IMR-90 (cell line): ENCODE measurements around the gene PELI3. TPM values are rescaled to one million over a fixed set of nuclear protein-coding genes. Genes with fewer than 3 reads are reported as not detected.
"Not testable (repeated sequence)": the region's sequence is repeated elsewhere in the genome, so short reads cannot be mapped to it uniquely, and the experiment has no call there.

ENCODE experiments used
- ATAC-seq: fragments of 200-7000 bp; cut with Tn5 transposase; 2 replicates; pipeline ENCODE4 v1.9.1; 2020; ENCODE audit warnings: low read depth, mild to moderate bottlenecking, moderate library complexity
- BruUV-seq: library from RNA; stranded (reverse); fragments of 400-500 nt; replicated peaks from 2 replicates; lab custom pipeline; 2021; lab: Mats Ljungman, UMichigan
- CTCF ChIA-PET: fragments of 300-600 bp; formaldehyde crosslinking; extraction: SDS; loops from one replicate; lab custom pipeline; 2021; ENCODE audit warnings: antibody characterized with exemption; lab: Yijun Ruan, JAX
- POLR2A ChIA-PET: fragments of 300-600 bp; sonication (Branson Sonifier 250); formaldehyde crosslinking; loops from one replicate; lab custom pipeline; 2022; ENCODE audit warnings: antibody characterized with exemption; ENCODE audit not compliant: unreplicated experiment; lab: Charles Lee
- DNase-seq: peaks from one replicate; pipeline ENCODE4 v3.0.0; 2013
- H2AFZ ChIP-seq: replicated peaks from 2 replicates; pipeline ENCODE3; 2013; ENCODE audit warnings: low read length, mild to moderate bottlenecking; ENCODE audit not compliant: poor library complexity
- H2AK5ac ChIP-seq: 2 replicates; pipeline ENCODE4 v1.6.1; 2013; ENCODE audit warnings: low read depth, low read length, inconsistent platforms
- H2AK9ac ChIP-seq: replicated peaks from 2 replicates; pipeline ENCODE3; 2013; ENCODE audit warnings: mild to moderate bottlenecking, low read depth, low read length, moderate library complexity; ENCODE audit not compliant: poor library complexity
- H2BK120ac ChIP-seq: 2 replicates; pipeline ENCODE4 v1.6.1; 2013; ENCODE audit warnings: low read depth, low read length, inconsistent platforms
- H2BK15ac ChIP-seq: 3 replicates; pipeline ENCODE4 v1.6.1; 2013; ENCODE audit warnings: low read depth, low read length, inconsistent platforms
- H2BK20ac ChIP-seq: 2 replicates; pipeline ENCODE4 v1.6.1; 2013; ENCODE audit warnings: low read depth, mild to moderate bottlenecking, inconsistent platforms, low read length, moderate library complexity
- H2BK5ac ChIP-seq: 2 replicates; pipeline ENCODE4 v1.6.1; 2013; ENCODE audit warnings: mild to moderate bottlenecking, low read depth, low read length, inconsistent platforms; ENCODE audit not compliant: poor library complexity, severe bottlenecking
- H3K14ac ChIP-seq: replicated peaks from 2 replicates; pipeline ENCODE4 v1.6.1; 2013; ENCODE audit warnings: low read depth, low read length, inconsistent platforms
- H3K18ac ChIP-seq: 2 replicates; pipeline ENCODE4 v1.6.1; 2013; ENCODE audit warnings: low read depth, low read length, control low read depth
- H3K23ac ChIP-seq: 2 replicates; pipeline ENCODE4 v1.6.1; 2013; ENCODE audit warnings: low read depth, low read length, inconsistent platforms
- H3K27ac ChIP-seq: 2 replicates; pipeline ENCODE4 v1.5.1; 2013; ENCODE audit warnings: mild to moderate bottlenecking, control low read depth, low read length; ENCODE audit not compliant: insufficient read depth
- H3K27me3 ChIP-seq: 2 replicates; pipeline ENCODE4 v1.6.1; 2013; ENCODE audit warnings: low read length; ENCODE audit not compliant: control insufficient read depth, insufficient read depth
- H3K36me3 ChIP-seq: 2 replicates; pipeline ENCODE4 v1.6.1; 2013; ENCODE audit warnings: low read length, mixed read lengths; ENCODE audit not compliant: control insufficient read depth, insufficient read depth
- H3K4ac ChIP-seq: 2 replicates; pipeline ENCODE4 v1.6.1; 2013; ENCODE audit warnings: low read depth, low read length, inconsistent platforms
- H3K4me1 ChIP-seq: 2 replicates; pipeline ENCODE4 v1.6.1; 2013; ENCODE audit warnings: low read length, mixed read lengths; ENCODE audit not compliant: control insufficient read depth, insufficient read depth
- H3K4me2 ChIP-seq: 2 replicates; pipeline ENCODE4 v1.6.1; 2013; ENCODE audit warnings: low read depth, mild to moderate bottlenecking, control low read depth, low read length, moderate library complexity
- H3K4me3 ChIP-seq: 2 replicates; pipeline ENCODE4 v1.5.1; 2013; ENCODE audit warnings: low read depth, mild to moderate bottlenecking, control low read depth, low read length, moderate library complexity; ENCODE audit not compliant: insufficient read depth
- H3K56ac ChIP-seq: 2 replicates; pipeline ENCODE4 v1.6.1; 2013; ENCODE audit warnings: low read length, inconsistent platforms; ENCODE audit not compliant: insufficient read depth; ENCODE audit errors: extremely low read depth
- H3K79me1 ChIP-seq, 2 experiments: 2 replicates each; pipeline ENCODE4 v1.6.1; 2013; ENCODE audit warnings: low read length in 2 of 2, inconsistent platforms in 1 of 2, low read depth in 1 of 2
- H3K9ac ChIP-seq: 2 replicates; pipeline ENCODE4 v1.6.1; 2013; ENCODE audit warnings: low read depth, low read length, control low read depth
- H3K9me1 ChIP-seq: 2 replicates; pipeline ENCODE4 v1.6.1; 2013; ENCODE audit warnings: low read length, inconsistent platforms; ENCODE audit not compliant: insufficient read depth
- H3K9me3 ChIP-seq: 2 replicates; pipeline ENCODE4 v1.6.1; 2013; ENCODE audit warnings: low read length; ENCODE audit not compliant: control insufficient read depth, insufficient read depth
- H4K20me1 ChIP-seq: 2 replicates; pipeline ENCODE4 v1.6.1; 2013; ENCODE audit warnings: low read length, inconsistent platforms; ENCODE audit not compliant: insufficient read depth
- H4K5ac ChIP-seq: 2 replicates; pipeline ENCODE4 v1.6.1; 2013; ENCODE audit warnings: mild to moderate bottlenecking, low read depth, low read length, control low read depth
- H4K8ac ChIP-seq, 2 experiments: 2 replicates each; pipeline ENCODE4 v1.6.1; 2013; ENCODE audit warnings: low read depth in 2 of 2, low read length in 2 of 2, control low read depth in 1 of 2, inconsistent platforms in 1 of 2
- H4K91ac ChIP-seq: 2 replicates; pipeline ENCODE4 v1.6.1; 2013; ENCODE audit warnings: low read depth, low read length, inconsistent platforms; ENCODE audit not compliant: insufficient read depth
- WGBS, 2 experiments: methylation state at CpG; one replicate each; pipeline versions ENCODE4 v1.1.5 to v1.1.7; 2013; ENCODE audit warnings: missing lambda C conversion rate in 2 of 2; ENCODE audit not compliant: insufficient read length in 1 of 2; ENCODE audit errors: extremely low coverage in 2 of 2; 5-methylcytosine and 5-hydroxymethylcytosine counted together
- dilution Hi-C: fragments of 300-500 bp; cut with HindIII; formaldehyde crosslinking; loops from one replicate; pipeline ENCODE4 v1.14.3; 2018; ENCODE audit warnings: low sequenced_read_pairs; ENCODE audit not compliant: unreplicated experiment
- in situ Hi-C: fragments of 300-500 bp; cut with MboI; formaldehyde crosslinking; loops from 3 replicates; pipeline ENCODE4 v1.14.3; 2019; ENCODE audit warnings: low sequenced_read_pairs, inconsistent platforms, mixed read lengths
- intact Hi-C: fragments of 100-400 bp; cut with micrococcal nuclease; formaldehyde crosslinking; loops from 2 replicates; pipeline ENCODE4 v1.10.0; 2022
- polyA plus RNA-seq, 3 experiments: library from polyadenylated mRNA; depleted of rRNA; stranded (reverse); fragments of >200 nt; gene quantifications; 2 replicates each; pipeline ENCODE4 v1.2.3, GENCODE V29; 2012; ENCODE audit warnings: low replicate concordance in 1 of 3
- total RNA-seq: library from RNA; depleted of rRNA; stranded (reverse); fragments of >200 nt; gene quantifications from 2 replicates; pipeline ENCODE4 v1.2.3, GENCODE V29; 2012

PELI3 gene
- total and polyA plus RNA-seq, 2 of the 4 experiments (the other 2 are of a cell fraction): 5.0 to 6.3 TPM

DNA sequence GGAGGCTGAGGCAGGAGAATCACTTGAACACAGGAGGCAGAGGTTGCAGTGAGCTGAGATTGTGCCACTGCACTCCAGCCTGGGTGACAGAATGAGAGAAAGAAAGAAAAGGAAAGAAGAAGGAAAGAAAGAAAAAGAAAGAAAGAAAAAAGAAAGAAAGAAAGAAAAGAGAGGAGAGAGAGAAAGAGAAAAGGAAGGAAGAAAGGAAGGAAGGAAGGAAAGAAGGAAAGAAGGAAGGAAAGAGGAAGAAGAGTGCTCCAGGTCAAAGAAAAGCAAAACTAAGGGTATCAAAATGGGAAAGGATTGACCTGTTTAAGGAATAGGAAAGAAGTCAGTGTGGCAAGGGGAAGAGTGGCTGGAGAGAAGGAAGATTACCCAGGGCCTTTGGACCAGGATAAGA lies 35.4 kb upstream of the PELI3 start:
- POLR2A ChIA-PET, H3K4me1 ChIP-seq, BruUV-seq, H3K4me2 ChIP-seq, H3K9ac ChIP-seq, H3K9me3 ChIP-seq, H3K36me3 ChIP-seq, H2BK20ac ChIP-seq, DNase-seq, in situ Hi-C loops, H3K14ac ChIP-seq, H3K56ac ChIP-seq, H4K5ac ChIP-seq, H4K20me1 ChIP-seq, H3K27ac ChIP-seq, ATAC-seq, H2AK5ac ChIP-seq, H2AK9ac ChIP-seq, H3K4ac ChIP-seq, H2AFZ ChIP-seq, H2BK5ac ChIP-seq, H3K23ac ChIP-seq, H3K4me3 ChIP-seq, H3K27me3 ChIP-seq, H3K18ac ChIP-seq, CTCF ChIA-PET, dilution Hi-C loops, H2BK120ac ChIP-seq, H4K91ac ChIP-seq, H3K79me1 ChIP-seq, H2BK15ac ChIP-seq, H3K9me1 ChIP-seq, H4K8ac ChIP-seq: not testable (repeated sequence)
- intact Hi-C loops: loop anchor here (5.0 kb wide), 1 partner anchor 44 kb away; no protein-coding TSS in a partner anchor

DNA sequence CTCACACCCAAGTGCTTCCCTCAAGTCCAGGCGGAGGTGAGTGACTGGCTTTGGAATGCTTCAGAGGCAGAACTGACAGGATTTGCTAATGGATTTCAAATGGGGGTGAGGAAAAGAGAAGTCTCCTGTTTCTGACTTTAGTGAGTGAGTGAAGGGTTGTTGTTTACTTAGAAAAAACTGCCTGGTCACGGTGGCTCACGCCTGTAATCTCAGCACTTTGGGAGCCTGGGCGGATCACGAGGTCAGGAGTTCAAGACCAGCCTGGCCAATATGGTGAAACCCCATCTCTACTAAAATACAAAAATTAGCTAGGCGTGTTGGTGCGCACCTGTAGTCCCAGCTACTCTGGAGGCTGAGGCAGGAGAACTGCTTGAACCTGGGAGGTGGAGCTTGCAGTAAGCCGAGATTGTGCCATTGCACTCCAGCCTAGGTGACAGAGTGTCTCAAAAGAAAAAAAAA lies 34.8 kb upstream of the PELI3 start:
- H4K8ac ChIP-seq, H3K4me1 ChIP-seq, H4K91ac ChIP-seq, H3K79me1 ChIP-seq, H4K5ac ChIP-seq, in situ Hi-C loops, H4K20me1 ChIP-seq, H3K23ac ChIP-seq, dilution Hi-C loops, H2BK20ac ChIP-seq, H3K56ac ChIP-seq, H2BK15ac ChIP-seq, BruUV-seq, H3K4me2 ChIP-seq, H3K9me3 ChIP-seq, H3K9me1 ChIP-seq, H3K14ac ChIP-seq, H2BK120ac ChIP-seq, H3K27me3 ChIP-seq, H3K36me3 ChIP-seq, H3K18ac ChIP-seq, DNase-seq, H3K4ac ChIP-seq, H3K4me3 ChIP-seq, H3K27ac ChIP-seq, ATAC-seq, H2AK5ac ChIP-seq, H2BK5ac ChIP-seq, H2AFZ ChIP-seq, H3K9ac ChIP-seq: not testable (repeated sequence)
- 70% methylated on average over 1 of the region's 8 CpGs; no CpG with 5 or more reads in 1 of the 2 experiments for WGBS, 2 experiments
- CTCF ChIA-PET: interaction anchor here (0.6 kb wide), 1 partner anchor 42 kb away, joined by 4 read pairs; no protein-coding TSS in a partner anchor
- intact Hi-C loops: loop anchor here (5.0 kb wide), 1 partner anchor 45 kb away; no protein-coding TSS in a partner anchor
- H2AK9ac ChIP-seq: peak overlapping the region; percentile 3
- POLR2A ChIA-PET: interaction anchor here (0.6 kb wide), 1 partner anchor 35 kb away, joined by 3 read pairs; no protein-coding TSS in a partner anchor
